ENCODE measurements around the gene SV2A.
"Not testable (repeated sequence)": the region's sequence is repeated elsewhere in the genome, so short reads cannot be mapped to it uniquely, and the experiment has no call there.

SV2A gene, protein sequence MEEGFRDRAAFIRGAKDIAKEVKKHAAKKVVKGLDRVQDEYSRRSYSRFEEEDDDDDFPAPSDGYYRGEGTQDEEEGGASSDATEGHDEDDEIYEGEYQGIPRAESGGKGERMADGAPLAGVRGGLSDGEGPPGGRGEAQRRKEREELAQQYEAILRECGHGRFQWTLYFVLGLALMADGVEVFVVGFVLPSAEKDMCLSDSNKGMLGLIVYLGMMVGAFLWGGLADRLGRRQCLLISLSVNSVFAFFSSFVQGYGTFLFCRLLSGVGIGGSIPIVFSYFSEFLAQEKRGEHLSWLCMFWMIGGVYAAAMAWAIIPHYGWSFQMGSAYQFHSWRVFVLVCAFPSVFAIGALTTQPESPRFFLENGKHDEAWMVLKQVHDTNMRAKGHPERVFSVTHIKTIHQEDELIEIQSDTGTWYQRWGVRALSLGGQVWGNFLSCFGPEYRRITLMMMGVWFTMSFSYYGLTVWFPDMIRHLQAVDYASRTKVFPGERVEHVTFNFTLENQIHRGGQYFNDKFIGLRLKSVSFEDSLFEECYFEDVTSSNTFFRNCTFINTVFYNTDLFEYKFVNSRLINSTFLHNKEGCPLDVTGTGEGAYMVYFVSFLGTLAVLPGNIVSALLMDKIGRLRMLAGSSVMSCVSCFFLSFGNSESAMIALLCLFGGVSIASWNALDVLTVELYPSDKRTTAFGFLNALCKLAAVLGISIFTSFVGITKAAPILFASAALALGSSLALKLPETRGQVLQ
- 5.2 to 9.9 reads per million in 2 experiments for total RNA-seq

DNA sequence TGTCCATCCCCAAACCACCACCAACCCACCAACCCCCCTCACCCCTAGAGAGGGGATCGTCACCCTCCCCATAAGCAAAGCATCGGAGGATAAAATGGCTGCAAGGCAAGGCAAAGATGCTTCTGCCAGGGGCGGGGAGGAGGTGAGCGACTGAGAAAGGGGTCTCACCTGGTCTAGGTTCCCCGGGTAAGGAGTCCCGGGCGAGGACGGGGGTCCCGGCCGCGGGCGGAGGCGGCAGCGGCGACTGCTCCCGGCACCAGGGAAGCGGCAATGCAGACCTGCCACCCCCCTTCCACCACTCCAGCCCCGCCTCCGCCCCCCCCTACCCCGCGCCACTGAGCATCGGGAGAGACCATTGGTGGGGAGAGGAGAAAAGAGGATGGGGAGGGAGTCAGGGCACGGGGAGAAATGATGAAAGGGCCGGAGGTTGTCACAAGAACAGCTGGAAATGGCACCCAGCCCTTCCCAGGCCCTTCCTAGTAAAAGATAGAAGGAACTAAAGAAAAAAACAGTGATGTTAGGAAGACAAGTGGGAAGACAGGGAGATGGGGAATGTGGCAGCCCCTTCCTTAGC is at the start of gene SV2A:
Gene SV2A (minus strand): TSS at position 274 of the 574 bp plus-strand sequence. CDS start 4,004 bp downstream, outside the sequence.
- DNase-seq (ENCODE audit: low read depth): peak; percentile 36

DNA sequence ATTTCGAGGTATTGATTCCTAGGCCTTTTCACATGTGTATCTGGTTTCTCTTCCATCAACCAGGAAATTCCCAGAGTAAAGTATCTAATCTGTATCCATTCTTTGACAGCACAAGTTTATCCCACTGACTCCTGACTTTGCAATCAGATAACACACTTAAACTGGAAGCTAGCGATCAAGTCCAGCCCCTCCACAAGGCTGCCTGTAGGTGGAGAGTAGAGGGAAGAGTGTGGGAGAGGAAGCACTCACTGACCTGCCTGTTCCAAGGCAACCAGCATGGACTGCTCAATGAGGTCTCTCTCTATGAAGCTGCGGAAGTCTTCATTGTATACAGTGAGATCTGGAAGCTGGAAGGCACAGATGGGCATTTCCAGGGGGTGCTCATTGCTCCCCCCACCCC is 49.4 kb upstream of the SV2A start:
- DNase-seq (ENCODE audit: low read depth): no peak

DNA sequence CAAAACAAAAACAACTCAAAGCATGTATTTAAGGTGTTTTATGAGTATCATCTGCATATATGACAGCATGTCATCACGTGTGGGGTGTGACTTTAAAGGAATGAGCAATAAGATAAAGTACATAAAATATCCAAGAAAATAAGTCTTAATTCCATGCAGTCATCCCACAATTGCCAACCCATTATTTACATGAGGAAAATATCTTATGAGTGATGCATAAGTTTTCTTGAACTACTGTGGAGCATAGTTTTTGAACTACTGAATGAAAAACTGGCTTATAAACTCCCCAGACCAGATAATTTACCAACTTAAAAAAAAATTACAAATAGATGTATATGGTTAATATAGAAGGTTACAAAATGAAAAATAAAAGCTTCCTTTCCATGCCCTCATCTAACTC is 48.8 kb upstream of the SV2A start:
- no peak for DNase-seq (ENCODE audit: low read depth)

DNA sequence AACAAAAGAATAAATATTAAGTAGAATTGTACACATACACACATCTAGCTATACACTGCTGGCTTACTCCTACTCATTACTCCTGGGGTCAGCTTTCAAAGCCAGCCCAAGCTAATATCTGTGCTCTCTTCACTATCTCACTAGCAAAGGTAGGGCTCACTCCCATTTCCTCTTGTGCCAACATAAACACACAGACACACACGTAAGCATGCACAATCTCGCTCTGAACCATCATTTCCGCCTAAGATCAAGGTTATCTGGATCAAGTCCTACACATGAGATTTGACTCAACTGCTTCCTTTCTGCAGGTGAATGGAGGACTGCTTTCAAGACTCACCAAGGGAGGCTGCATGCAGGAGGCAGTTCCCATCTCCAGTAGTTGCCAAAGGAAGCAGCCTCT is 47.8 kb upstream of the SV2A start:
- DNase-seq (ENCODE audit: low read depth): no peak

DNA sequence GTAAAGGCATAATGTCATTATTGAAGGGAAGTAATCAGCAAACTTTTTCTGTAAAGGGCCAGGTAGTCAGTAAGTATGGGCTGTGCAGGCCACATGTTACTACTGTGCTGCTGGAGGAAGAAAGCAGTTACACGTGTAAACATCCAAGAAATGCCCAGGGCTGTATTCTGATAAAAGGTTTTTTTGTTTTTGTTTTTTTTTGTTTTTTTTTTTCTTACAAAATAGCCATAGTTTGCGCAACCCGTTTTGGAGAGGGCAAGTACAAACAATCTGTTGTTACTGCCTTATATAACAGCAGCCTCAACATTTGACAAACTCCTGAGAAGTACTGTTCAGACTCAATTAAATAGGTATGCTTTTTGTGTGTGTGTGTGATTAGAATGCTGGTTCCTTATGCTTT is 45.7 kb upstream of the SV2A start:
- DNase-seq (ENCODE audit: low read depth): no peak

DNA sequence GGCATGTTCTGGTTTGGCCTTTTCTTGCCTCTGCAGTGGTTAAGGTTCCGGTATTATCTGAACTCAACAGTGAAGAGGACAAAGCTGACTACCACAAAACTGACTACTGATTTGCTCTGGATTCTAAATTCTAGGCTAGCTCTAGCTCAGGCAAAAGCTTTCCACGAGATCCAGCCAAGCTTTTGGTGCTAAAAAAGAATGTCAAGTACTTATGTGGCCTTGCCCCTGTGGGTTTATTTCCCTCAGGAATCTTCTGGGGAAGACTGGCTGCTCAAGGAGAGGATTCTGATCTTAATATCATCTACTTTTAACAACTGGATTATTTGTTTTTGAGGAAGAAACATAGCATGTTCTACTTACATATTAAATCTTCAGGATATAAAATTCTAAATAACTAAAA is 45.1 kb upstream of the SV2A start:
- no peak for DNase-seq (ENCODE audit: low read depth)

DNA sequence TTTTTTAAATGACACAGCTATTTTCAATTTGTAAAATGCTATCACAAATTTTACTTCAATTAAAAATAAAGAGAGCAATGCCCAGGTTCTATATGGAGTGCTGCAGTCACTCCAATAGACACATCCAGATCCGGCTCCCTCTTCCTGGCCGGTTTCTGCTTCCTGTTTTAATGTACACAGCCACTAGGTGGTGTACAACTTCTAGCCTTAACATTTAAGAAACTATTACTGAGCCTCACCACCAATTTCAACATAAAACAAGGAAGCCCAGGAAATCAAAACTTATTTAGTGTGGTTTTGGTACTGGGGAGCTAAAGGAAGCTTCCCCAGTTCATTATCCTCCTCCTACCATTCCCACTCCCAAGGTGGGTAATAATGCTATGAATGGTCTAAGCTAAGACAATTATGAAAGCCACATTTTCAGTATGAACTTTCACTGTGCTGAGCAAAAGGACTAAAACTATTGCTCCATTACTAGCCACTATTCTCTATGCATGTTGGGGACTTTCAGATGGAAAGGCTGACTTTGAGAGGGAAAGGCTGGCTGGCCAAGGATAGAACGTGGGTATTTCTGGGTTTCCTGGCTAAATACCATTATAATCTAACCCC is 44.5 kb upstream of the SV2A start:
- DNase-seq (ENCODE audit: low read depth): peak; percentile 19

DNA sequence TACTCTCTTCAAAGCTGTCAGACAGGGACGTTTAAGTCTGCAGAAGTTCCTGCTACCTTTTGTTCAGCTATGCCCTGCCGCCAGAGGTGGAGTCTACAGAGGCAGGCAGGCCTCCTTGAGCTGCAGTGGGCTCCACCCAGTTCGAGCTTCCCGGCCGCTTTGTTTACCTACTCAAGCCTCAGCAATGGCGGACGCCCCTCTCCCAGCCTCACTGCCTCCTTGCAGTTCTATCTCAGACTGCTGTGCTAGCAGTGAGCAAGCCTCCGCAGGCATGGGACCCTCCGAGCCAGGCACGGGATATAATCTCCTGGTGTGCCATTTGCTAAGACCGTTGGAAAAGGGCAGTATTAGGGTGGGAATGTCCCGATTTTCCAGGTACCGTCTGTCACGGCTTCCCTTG is 39.9 kb upstream of the SV2A start:
- DNase-seq (ENCODE audit: low read depth): not testable (repeated sequence)

DNA sequence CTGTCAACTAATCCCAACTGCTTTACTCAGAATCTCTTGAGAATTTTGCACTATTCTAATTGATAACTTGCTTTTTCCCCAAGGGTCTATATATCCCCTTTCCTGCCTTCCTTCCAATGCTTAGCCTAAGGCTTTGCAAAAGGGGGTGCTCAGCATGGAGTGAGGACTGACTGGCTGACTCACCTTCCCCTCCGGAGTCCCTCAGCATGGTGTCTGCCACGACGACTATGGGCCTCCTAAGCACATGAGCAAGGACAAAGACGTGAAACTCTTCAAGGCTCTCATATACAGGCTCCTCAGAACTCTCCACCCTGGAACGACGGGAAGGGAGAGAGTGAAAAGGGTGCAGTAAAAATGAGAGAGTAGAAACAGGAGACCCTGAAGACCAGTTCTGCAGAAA is 32.3 kb upstream of the SV2A start:
- no peak for DNase-seq (ENCODE audit: low read depth)

DNA sequence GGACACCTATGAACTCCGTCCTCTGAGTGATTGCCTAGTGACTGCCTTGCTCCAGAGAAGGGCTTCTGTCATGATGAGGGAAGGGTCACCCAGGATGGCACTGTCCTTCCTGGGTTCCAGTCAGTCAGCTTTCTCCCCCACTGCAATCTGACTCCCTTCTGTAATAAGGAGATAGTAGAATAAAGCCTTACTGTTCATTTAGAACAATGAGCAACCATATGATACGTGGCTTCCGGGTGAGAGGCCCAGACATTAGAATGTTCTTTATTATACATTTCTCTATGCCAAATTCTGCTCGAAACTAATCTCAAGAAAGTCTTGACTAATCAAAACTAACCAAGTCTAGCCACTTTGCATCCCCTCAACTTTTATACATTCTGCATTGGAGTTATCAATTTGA is 27.6 kb upstream of the SV2A start:
- no peak for DNase-seq (ENCODE audit: low read depth)

DNA sequence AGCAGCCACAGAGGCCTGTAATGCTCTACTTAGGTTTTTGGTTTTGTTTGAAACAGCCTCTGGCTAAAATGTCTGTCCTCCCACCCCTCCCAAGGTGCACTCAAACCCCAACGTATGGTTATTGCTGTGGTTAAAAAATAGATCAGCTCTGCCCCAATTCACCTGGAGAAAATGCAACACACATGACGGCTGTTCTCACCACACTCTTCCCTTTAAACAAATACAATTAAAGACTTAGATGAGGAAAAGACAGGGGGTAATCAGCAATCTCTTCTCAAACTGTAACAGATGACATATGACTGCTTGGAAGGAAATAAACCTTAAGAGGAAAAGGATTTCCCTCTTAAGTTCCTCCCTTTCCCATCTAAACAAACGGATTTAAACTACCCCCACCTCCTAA is 25.2 kb upstream of the SV2A start:
- no peak for DNase-seq (ENCODE audit: low read depth)

DNA sequence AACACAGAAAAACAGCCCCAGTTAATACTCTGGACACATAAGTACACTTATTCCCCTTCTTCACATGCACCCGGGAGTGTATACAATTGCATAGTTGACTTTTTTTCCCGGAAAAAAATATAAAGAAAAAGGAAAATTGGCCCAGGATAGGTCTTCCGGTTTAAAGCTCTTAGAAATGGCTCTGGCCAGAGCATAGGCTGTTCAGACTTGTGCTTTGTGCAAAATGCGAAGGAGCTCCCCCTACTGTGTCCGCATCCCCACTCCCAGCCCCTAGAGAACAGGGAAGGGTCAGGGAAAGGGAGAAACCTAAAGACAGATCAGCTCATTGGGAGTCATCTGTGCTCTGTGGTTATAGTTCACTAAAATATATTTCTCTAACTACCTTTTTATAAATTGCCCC is 24.6 kb upstream of the SV2A start:
- DNase-seq (ENCODE audit: low read depth): no peak

DNA sequence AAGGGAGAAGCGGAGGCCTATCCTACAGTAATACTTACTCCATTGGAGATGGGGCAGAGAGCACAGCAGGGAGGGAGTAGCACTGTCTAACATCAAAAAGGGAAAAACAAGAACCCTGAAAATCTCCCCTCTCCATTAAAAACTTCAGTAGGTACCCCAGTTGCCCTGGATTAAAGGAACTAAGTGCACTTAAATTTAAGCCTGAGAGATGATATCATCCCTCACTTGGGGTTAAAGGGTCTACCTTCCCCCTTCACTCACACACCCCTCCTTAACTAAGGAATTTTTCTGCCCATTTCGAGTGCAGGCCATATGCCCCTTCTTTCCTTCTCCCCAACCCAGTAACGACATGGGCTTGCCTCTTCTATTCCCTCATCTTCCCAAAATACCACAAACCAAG is 22.8 kb upstream of the SV2A start:
- no peak for DNase-seq (ENCODE audit: low read depth)

DNA sequence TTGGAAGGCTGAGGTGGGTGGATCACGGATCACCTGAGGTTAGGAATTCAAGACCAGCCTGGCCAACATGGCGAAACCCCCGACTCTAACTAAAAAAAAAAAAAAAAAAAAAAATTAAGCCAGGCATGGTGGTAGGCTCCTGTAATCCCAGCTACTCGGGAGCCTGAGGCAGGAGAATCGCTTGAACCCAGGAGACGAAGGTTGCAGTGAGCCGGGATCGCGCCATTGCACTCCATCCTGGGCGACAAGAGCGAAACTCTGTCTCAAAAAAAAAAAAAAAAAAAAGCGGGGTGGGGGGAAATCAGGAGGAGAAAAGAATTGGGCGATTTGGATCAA is 21.0 kb upstream of the SV2A start:
- not testable (repeated sequence) for DNase-seq (ENCODE audit: low read depth)

DNA sequence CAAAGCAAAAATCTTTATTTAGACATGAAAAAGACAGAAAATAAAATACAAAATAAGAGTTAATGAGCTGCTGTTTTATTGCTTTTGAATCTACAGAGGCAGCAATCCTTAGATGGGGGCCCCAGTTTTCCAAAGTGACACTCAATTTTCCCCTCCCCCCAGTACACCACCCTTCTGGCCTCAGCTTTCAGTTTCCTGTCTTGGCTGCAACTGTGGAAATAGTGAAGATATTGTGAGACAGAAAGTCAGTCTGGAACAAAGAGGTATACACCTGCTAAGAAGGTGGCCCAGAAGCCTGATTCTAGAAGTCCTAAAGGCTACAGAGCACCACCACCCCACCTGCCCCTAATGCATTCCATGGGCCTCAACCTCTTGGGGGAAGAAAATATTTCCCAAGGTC is 20.1 kb upstream of the SV2A start:
- DNase-seq (ENCODE audit: low read depth): no peak

DNA sequence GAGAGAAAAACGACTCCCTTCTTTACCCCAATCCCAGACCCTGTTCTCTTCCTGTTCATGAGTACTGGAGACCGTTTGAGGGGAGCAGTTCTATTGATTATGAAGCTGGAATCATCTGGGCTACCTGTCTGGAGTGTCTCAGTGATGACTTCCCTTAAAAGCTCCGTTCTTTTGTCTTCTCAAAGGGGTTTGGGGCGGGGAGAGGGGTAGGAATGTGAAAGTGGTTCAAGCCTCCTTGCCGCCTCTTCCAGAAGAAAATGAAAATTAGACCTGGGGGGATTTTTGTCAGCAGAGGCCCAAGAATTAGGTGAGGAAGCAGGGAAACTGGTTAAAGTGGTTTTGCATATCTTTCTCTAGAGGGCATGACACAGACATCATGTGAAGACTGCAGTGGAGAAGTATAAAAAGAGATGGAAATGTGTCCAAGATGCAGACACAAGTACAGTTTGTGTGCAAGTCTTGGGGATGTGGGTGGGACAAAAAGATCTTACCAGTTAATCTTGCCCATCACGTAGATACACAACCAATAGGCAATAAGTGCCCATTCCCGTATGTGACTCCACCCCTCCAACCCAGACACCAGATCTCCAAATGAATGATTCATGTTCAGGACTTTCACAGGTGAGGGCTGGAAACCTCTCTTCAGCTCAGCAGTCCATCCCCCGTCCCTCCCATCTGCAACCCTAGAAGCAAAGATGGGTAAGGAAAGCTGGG is 19.5 kb upstream of the SV2A start:
- DNase-seq (ENCODE audit: low read depth): no peak

DNA sequence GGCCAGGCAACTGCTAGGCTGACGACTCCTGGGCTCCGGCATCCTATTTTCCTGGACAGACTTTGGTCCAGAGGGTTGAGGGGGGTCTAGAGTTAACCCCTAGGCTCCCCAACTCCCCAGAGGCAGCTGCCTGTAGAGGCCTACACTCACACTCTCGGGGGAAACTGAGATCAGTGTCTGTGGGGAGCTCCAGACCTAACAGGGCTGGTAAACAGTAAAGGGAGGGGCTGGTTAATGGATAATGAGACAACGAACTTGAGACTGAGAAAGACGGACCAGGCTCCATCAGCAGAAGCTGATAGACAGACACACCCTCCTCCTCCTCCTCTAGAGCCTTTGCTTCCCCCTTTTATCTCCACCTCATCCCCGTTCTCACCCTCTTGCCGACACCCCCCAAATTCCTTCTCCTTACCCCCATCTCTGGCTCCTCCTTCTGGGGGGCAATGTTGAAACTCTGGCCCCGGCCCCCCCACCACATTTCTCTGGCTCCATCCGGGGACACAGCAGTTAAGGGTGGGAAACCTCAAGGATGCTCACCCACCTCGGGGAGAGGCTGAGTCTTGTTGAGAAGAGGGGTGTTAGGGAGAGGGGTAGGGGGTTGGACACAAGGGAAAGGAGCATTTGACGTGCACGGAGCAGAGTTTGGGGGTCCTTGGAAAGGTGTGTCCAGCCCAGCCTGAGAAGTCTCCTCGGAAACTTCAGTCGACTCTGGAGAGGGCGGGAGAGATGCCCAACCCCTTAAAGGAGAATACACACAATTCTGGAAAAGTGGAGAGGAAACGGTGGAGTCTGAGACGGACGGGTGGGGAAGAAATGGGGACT is 18.7 kb upstream of the SV2A start, which contains the start of gene MTMR11:
Gene MTMR11 (minus strand): TSS at position 710 of the 822 bp plus-strand sequence. CDS start 232 bp downstream, at position 478.
- DNase-seq (ENCODE audit: low read depth): no peak

DNA sequence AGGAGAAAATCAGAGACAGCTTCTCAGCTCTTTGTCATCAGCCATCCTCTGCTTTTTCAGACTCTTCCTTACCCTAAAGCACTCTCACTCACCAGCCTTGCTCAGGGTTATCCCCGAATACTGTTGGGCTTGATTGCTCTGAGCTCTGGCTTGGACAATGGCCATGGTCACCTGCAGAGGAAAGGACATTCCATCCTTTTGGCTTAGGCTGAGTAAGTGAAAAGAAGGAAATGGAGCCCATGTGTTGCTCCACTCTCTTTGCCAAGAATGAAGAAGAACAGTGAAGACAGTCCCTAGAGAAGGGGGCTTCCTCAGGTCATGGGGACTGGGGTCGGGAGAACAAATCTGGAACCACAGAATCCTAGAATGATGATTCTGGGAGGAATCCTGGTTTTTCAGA is 16.7 kb upstream of the SV2A start:
- DNase-seq (ENCODE audit: low read depth): no peak

DNA sequence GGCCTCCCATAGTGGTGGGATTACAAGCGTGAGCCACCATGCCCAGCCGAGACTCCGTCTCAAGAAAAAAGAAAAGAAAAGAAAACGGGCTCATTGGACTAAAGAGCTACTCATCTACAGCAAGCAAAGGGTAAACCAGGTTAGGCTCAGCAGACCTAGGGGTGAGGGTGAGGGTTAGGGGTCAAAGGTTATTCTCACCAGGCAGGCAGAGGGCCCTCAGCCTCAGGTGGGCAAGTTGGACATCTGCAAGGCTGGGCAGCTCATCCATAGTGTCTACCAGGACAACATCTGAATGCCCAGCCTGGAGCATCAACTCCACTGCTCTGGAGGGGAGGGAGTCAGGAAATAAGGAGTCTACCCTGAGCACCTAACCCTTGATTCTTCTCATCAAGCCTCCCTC is 15.6 kb upstream of the SV2A start:
- DNase-seq (ENCODE audit: low read depth): no peak

DNA sequence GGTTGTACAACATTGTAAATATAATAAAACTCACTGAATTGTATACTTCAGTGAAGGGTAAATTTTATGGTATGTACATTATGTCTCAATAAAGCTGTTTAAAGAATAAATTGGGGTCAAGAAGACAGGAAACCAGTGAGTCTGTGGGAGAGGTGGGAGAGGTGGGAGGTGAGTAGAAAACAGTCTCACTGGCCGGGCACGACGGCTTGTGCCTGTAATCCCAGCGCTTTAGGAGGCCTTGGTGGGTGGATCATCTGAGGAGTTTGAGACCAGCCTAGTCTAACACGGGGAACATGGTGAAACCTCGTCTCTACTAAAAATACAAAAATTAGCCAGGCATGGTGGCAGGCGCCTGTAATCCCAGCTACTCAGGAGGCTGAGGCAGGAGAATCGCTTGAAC is 14.8 kb upstream of the SV2A start:
- DNase-seq (ENCODE audit: low read depth): no peak

DNA sequence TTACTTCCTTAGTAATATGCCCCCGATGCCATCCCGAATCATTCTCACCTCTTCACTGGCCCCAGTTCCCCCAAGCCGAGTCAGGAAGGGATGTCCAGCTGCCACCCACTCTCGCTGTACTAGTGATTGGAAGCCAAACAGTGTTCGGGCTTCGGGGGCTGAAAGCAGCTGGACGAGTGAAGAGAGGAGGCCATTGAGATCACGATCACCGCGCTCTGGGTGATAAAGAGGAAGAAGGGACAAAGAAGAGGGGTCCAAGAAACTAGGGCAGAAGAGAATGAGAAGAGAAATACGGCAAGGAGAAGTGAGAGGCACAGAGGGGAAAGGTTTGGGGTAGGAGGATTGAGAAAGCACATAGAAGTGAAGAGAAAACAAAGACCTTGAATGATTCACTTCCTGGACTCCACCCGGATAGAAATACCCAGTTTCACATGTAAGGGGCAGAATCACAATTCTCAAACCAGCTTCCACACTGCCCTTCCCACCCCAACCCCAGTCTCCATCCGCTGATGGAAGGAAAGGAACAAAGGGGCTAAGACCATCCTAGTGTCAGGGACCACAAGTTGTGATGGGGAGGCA is 13.7 kb upstream of the SV2A start:
- no peak for DNase-seq (ENCODE audit: low read depth)

Measured in T follicular helper cell (primary cell).